Activated T-helper 1 cell treated with anti-CD3 and anti-CD28 coated beads, Interleukin-12 subunit alpha, Interleukin-12 subunit beta, Interleukin-2, Interleukin-4 antibody, amounts not matched to agents 30 ng/mL and 10 ng/mL and 1 ng/mL, durations not matched to agents 14 hours and 24 hours and 36 hours (primary cell): ENCODE measurements around the gene COL5A1. TPM values are rescaled to one million over a fixed set of nuclear protein-coding genes. Genes with fewer than 3 reads are reported as not detected.

Experiments
- DNase-seq: peaks from one replicate; pipeline ENCODE4 v3.0.0; 2021; ENCODE audit warnings: low spot score
- H3K27ac Mint-ChIP-seq: one replicate; pipeline ENCODE4 v1.8.0; 2021; ENCODE audit warnings: mild to moderate bottlenecking, mixed read lengths
- H3K27me3 Mint-ChIP-seq: one replicate; pipeline ENCODE4 v1.8.0; 2022; ENCODE audit warnings: mild to moderate bottlenecking, moderate library complexity, mixed read lengths; ENCODE audit not compliant: insufficient read depth
- H3K36me3 Mint-ChIP-seq: one replicate; pipeline ENCODE4 v1.8.0; 2021; ENCODE audit warnings: low read depth, mixed read lengths
- H3K4me1 Mint-ChIP-seq: one replicate; pipeline ENCODE4 v1.8.0; 2021; ENCODE audit warnings: low read depth, mixed read lengths
- H3K4me3 Mint-ChIP-seq: one replicate; pipeline ENCODE4 v1.8.0; 2021; ENCODE audit warnings: mild to moderate bottlenecking, moderate library complexity, mixed read lengths
- H3K9me3 Mint-ChIP-seq: one replicate; pipeline ENCODE4 v1.8.0; 2021; ENCODE audit warnings: mixed read lengths
- intact Hi-C: fragments of 100-400 bp; cut with micrococcal nuclease; formaldehyde crosslinking; loops from one replicate; pipeline ENCODE4 v1.15.1; 2024
- total RNA-seq: library from RNA; stranded (reverse); gene quantifications from 2 replicates; pipeline ENCODE4 v1.2.3, GENCODE V29; 2022

COL5A1 gene
- total RNA-seq, 1 donor from 2014 or later, result not detected

- H3K27ac Mint-ChIP-seq, result no peak overlapping the region
- intact Hi-C loops, result no loop called here
- no peak overlapping the region for H3K4me3 Mint-ChIP-seq
Observed at GRCh38 chr9:134728801-134729495, 87.3 kb downstream of the COL5A1 start.

GRCh38 chr9:134730011-134730760 is 88.6 kb downstream of the COL5A1 start:
- no peak overlapping the region for H3K4me3 Mint-ChIP-seq
- no peak for DNase-seq
- no peaks in the 10 kb centered on the region for H3K36me3 Mint-ChIP-seq
- intact Hi-C loops, result no loop called here
- H3K4me1 Mint-ChIP-seq, result peaks cover 6% of the 10 kb centered on the region
- no peaks in the 10 kb centered on the region for H3K27me3 Mint-ChIP-seq
- H3K9me3 Mint-ChIP-seq, result no peaks in the 10 kb centered on the region
- H3K27ac Mint-ChIP-seq, result no peak overlapping the region

More at GRCh38 chr9:134728801-134729495, 87.3 kb downstream of the COL5A1 start:
- Mint-ChIP-seq H3K9me3 (no peaks in the 10 kb centered on the region), H3K36me3 (no peaks in the 10 kb centered on the region), H3K27me3 (no peaks in the 10 kb centered on the region), H3K4me1 (peaks cover 8% of the 10 kb centered on the region)
- DNase-seq, result no peak

GRCh38 chr9:134730761-134731496 is 89.3 kb downstream of the COL5A1 start:
- Mint-ChIP-seq H3K4me3 (no peak overlapping the region), H3K4me1 (no peaks in the 10 kb centered on the region), H3K27ac (no peak overlapping the region), H3K27me3 (no peaks in the 10 kb centered on the region), H3K9me3 (no peaks in the 10 kb centered on the region), H3K36me3 (no peaks in the 10 kb centered on the region)
- intact Hi-C loops, result no loop called here
- DNase-seq, result no peak

- no peak overlapping the region for H3K27ac Mint-ChIP-seq
- H3K4me1 Mint-ChIP-seq, result no peaks in the 10 kb centered on the region
- DNase-seq, result no peak
- no peaks in the 10 kb centered on the region for H3K27me3 Mint-ChIP-seq
- H3K9me3 Mint-ChIP-seq, result no peaks in the 10 kb centered on the region
- intact Hi-C loops, result no loop called here
- no peak overlapping the region for H3K4me3 Mint-ChIP-seq
- no peaks in the 10 kb centered on the region for H3K36me3 Mint-ChIP-seq
Observed at GRCh38 chr9:134731497-134732391, 90.1 kb downstream of the COL5A1 start.

- intact Hi-C loops, result no loop called here
Observed at GRCh38 chr9:134732392-134733110, 90.9 kb downstream of the COL5A1 start.

GRCh38 chr9:134733480-134734232 is 92.1 kb downstream of the COL5A1 start:
- H3K9me3 Mint-ChIP-seq, result no peaks in the 10 kb centered on the region
- H3K27me3 Mint-ChIP-seq, result no peaks in the 10 kb centered on the region
- no peaks in the 10 kb centered on the region for H3K4me1 Mint-ChIP-seq
- H3K4me3 Mint-ChIP-seq, result no peak overlapping the region
- intact Hi-C loops, result no loop called here
- no peaks in the 10 kb centered on the region for H3K36me3 Mint-ChIP-seq
- no peak for DNase-seq
- H3K27ac Mint-ChIP-seq, result no peak overlapping the region

More at GRCh38 chr9:134732392-134733110, 90.9 kb downstream of the COL5A1 start:
- no peak for DNase-seq
- H3K4me1 Mint-ChIP-seq, result no peaks in the 10 kb centered on the region
- H3K4me3 Mint-ChIP-seq, result no peak overlapping the region
- no peaks in the 10 kb centered on the region for H3K27me3 Mint-ChIP-seq
- H3K9me3 Mint-ChIP-seq, result no peaks in the 10 kb centered on the region
- H3K36me3 Mint-ChIP-seq, result no peaks in the 10 kb centered on the region
- no peak overlapping the region for H3K27ac Mint-ChIP-seq

- no peak for DNase-seq
- no peak overlapping the region for H3K4me3 Mint-ChIP-seq
- no peaks in the 10 kb centered on the region for H3K9me3 Mint-ChIP-seq
- intact Hi-C loops, result no loop called here
- no peaks in the 10 kb centered on the region for H3K36me3 Mint-ChIP-seq
- no peak overlapping the region for H3K27ac Mint-ChIP-seq
- no peaks in the 10 kb centered on the region for H3K27me3 Mint-ChIP-seq
- no peaks in the 10 kb centered on the region for H3K4me1 Mint-ChIP-seq
Observed at GRCh38 chr9:134734270-134734669, 92.7 kb downstream of the COL5A1 start.

- no peak for DNase-seq
- no peak overlapping the region for H3K27ac Mint-ChIP-seq
- no peaks in the 10 kb centered on the region for H3K36me3 Mint-ChIP-seq
- H3K4me1 Mint-ChIP-seq, result no peaks in the 10 kb centered on the region
- no peaks in the 10 kb centered on the region for H3K9me3 Mint-ChIP-seq
- H3K4me3 Mint-ChIP-seq, result no peak overlapping the region
- intact Hi-C loops, result no loop called here
- H3K27me3 Mint-ChIP-seq, result no peaks in the 10 kb centered on the region
Observed at GRCh38 chr9:134735441-134736175, 94.0 kb downstream of the COL5A1 start.

- no peaks in the 10 kb centered on the region for H3K4me1 Mint-ChIP-seq
- H3K9me3 Mint-ChIP-seq, result no peaks in the 10 kb centered on the region
- no peaks in the 10 kb centered on the region for H3K36me3 Mint-ChIP-seq
- no peak overlapping the region for H3K4me3 Mint-ChIP-seq
- no peaks in the 10 kb centered on the region for H3K27me3 Mint-ChIP-seq
- H3K27ac Mint-ChIP-seq, result no peak overlapping the region
- intact Hi-C loops, result no loop called here
- DNase-seq, result no peak
Observed at GRCh38 chr9:134736791-134737497, 95.3 kb downstream of the COL5A1 start.

- Mint-ChIP-seq H3K27me3 (no peaks in the 10 kb centered on the region), H3K36me3 (no peaks in the 10 kb centered on the region), H3K9me3 (no peaks in the 10 kb centered on the region), H3K27ac (no peak overlapping the region), H3K4me1 (no peaks in the 10 kb centered on the region), H3K4me3 (no peak overlapping the region)
- DNase-seq, result no peak
- intact Hi-C loops, result no loop called here
Observed at GRCh38 chr9:134737842-134738580, 96.4 kb downstream of the COL5A1 start.
